HG03442 (cell line): ENCODE data around the gene AK8.

Experiments used
- ATAC-seq: cut with Tn5 transposase; IDR thresholded peaks from one replicate; pipeline ENCODE4 v1.9.1; 2021; ENCODE audit warnings: mild to moderate bottlenecking, moderate library complexity; ENCODE audit not compliant: unreplicated experiment

AK8 gene

GRCh38 chr9:132800038-132800648 lies 77.9 kb downstream of the AK8 start:
- no peak for ATAC-seq

GRCh38 chr9:132798817-132799790 lies 79.0 kb downstream of the AK8 start:
- ATAC-seq, result no peak

- ATAC-seq, result no peak
Measured at GRCh38 chr9:132797861-132798659, 80.0 kb downstream of the AK8 start.

- ATAC-seq, result no peak
Measured at GRCh38 chr9:132795511-132796303, 82.4 kb downstream of the AK8 start.

- ATAC-seq, result no peak
Measured at GRCh38 chr9:132794730-132795380, 83.2 kb downstream of the AK8 start.

GRCh38 chr9:132793606-132794580 lies 84.2 kb downstream of the AK8 start:
- no peak for ATAC-seq

GRCh38 chr9:132792547-132792946 lies 85.5 kb downstream of the AK8 start:
- no peak for ATAC-seq

- no peak for ATAC-seq
Measured at GRCh38 chr9:132791699-132792240, 86.3 kb downstream of the AK8 start.

GRCh38 chr9:132789719-132790118 lies 88.4 kb downstream of the AK8 start:
- ATAC-seq, result no peak

GRCh38 chr9:132788378-132788777 lies 89.7 kb downstream of the AK8 start:
- no peak for ATAC-seq

GRCh38 chr9:132787748-132788159 lies 90.3 kb downstream of the AK8 start:
- no peak for ATAC-seq

- no peak for ATAC-seq
Measured at GRCh38 chr9:132784286-132784830, 93.7 kb downstream of the AK8 start.

- no peak for ATAC-seq
Measured at GRCh38 chr9:132783006-132783405, 95.1 kb downstream of the AK8 start.

- ATAC-seq, result no peak
Measured at GRCh38 chr9:132782037-132782436, 96.0 kb downstream of the AK8 start.

- ATAC-seq, result no peak
Measured at GRCh38 chr9:132780230-132781007, 97.7 kb downstream of the AK8 start.

GRCh38 chr9:132776891-132777290 lies 101.2 kb downstream of the AK8 start:
- no peak for ATAC-seq

GRCh38 chr9:132776268-132776667 lies 101.8 kb downstream of the AK8 start:
- no peak for ATAC-seq

GRCh38 chr9:132775720-132776119 lies 102.4 kb downstream of the AK8 start:
- ATAC-seq, result no peak
